ENCODE results near the gene YLPM1. TPM values are rescaled to one million over a fixed set of nuclear protein-coding genes. Genes with fewer than 3 reads are reported as not detected.
A peak's percentile ranks its signal among the peaks of the same experiment; 100 is the strongest.

YLPM1 gene
- polyA plus RNA-seq, 1 of the 3 experiments (the other 2 are of a cell fraction), result 14.0 TPM

DNA sequence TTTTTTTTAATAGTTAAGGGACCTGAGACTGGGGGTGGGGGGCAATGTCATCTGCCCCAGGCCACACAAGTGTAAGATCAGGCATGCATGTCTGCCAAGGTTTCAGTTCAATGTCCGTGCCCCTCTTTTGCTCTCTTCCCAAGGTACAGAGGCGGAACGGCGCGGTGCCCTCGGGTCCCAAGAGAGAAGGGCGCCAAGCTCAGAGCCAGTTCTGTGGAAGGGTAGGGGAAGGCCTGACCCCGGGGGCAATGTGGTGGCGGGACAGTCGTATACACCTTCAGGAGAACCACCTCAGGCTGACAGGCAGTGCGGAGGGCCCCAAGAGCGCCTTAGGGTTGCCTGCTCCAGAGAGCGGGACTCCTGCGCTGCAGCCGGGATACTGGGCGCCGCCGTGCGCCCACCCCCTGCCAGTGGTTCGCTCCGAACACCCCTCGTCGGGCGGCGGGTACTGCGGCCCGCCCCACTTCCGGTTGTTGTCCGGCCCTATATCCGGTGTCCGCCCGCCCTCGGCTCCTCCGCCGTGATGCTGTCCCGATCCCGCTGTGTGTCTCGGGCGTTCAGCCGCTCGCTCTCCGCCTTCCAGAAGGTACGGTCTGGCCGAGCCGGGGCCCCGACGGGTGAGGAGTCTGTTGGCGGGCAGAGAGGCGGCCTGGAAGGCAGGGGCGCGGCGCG is 118.5 kb downstream of the YLPM1 start, which contains the start of gene DLST (continued):
- TF ChIP-seq TAF1 (IDR thresholded peaks at IDR 0.05; ENCODE audit: borderline replicate concordance, low read depth, low read length) (peak; percentile 91), POLR2AphosphoS5 (IDR thresholded peaks at IDR 0.05; ENCODE audit: low read depth, low read length) (peak; percentile 97), MXI1 (IDR thresholded peaks at IDR 0.05; ENCODE audit: low read depth, low read length) (peak; percentile 43; the same call in 1 of the 2 replicates), USF1 (IDR thresholded peaks at IDR 0.05; ENCODE audit: borderline replicate concordance, low read depth) (no peak), SMC3 (IDR thresholded peaks at IDR 0.05; ENCODE audit: low read depth, low read length) (no peak), JUND (IDR thresholded peaks at IDR 0.05) (peak; percentile 20; the same call in 1 of the 2 replicates), TCF12 (IDR thresholded peaks at IDR 0.05) (0 out of 2 replicates have a peak, but pooled peaks have one; percentile 23), RFX5 (IDR thresholded peaks at IDR 0.05; ENCODE audit: low read length) (no peak)
- TF ChIP-seq, protein P1, sequence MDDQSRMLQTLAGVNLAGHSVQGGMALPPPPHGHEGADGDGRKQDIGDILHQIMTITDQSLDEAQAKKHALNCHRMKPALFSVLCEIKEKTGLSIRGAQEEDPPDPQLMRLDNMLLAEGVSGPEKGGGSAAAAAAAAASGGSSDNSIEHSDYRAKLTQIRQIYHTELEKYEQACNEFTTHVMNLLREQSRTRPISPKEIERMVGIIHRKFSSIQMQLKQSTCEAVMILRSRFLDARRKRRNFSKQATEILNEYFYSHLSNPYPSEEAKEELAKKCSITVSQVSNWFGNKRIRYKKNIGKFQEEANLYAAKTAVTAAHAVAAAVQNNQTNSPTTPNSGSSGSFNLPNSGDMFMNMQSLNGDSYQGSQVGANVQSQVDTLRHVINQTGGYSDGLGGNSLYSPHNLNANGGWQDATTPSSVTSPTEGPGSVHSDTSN (IDR thresholded peaks at IDR 0.05), result 0 out of 2 replicates have a peak, but pooled peaks have one; percentile 20
- TF ChIP-seq, protein P2, sequence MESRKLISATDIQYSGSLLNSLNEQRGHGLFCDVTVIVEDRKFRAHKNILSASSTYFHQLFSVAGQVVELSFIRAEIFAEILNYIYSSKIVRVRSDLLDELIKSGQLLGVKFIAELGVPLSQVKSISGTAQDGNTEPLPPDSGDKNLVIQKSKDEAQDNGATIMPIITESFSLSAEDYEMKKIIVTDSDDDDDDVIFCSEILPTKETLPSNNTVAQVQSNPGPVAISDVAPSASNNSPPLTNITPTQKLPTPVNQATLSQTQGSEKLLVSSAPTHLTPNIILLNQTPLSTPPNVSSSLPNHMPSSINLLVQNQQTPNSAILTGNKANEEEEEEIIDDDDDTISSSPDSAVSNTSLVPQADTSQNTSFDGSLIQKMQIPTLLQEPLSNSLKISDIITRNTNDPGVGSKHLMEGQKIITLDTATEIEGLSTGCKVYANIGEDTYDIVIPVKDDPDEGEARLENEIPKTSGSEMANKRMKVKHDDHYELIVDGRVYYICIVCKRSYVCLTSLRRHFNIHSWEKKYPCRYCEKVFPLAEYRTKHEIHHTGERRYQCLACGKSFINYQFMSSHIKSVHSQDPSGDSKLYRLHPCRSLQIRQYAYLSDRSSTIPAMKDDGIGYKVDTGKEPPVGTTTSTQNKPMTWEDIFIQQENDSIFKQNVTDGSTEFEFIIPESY (IDR thresholded peaks at IDR 0.05; ENCODE audit: borderline replicate concordance, low read depth), result no peak

- H3K27ac ChIP-seq (ENCODE audit: low read depth in 2 of 2, low read length in 1 of 2), result peak overlapping the region; percentile 80 to 88
- H3K9me3 ChIP-seq, result no peaks in the 10 kb centered on the region
- POLR2A ChIA-PET, result interaction anchor here (0.9 to 1.2 kb wide), 3 partner anchors 11 to 23 kb away, joined by 3 read pairs; no protein-coding TSS in a partner anchor
- TF ChIP-seq GABPA (IDR thresholded peaks at IDR 0.05; ENCODE audit: low read depth), result no peak
- TF ChIP-seq RCOR1 (IDR thresholded peaks at IDR 0.05; ENCODE audit: low read length), result no peak
- H3K9ac ChIP-seq, result peak overlapping the region; percentile 94
- peaks cover 0 to 21% of the 10 kb centered on the region in 2 experiments; a peak in 2 of 4 replicates for H3K4me1 ChIP-seq (ENCODE audit: control insufficient read depth in 1 of 2, insufficient read depth in 2 of 2, low read depth in 1 of 2, low read length in 1 of 2)
- H3K9me2 ChIP-seq, result no peaks in the 10 kb centered on the region
- peaks cover 19% of the 10 kb centered on the region for H3F3A ChIP-seq (replicated peaks; ENCODE audit: insufficient read depth)
- H3K27me3 ChIP-seq (ENCODE audit: insufficient read depth), result no peaks in the 10 kb centered on the region
- H3K79me2 ChIP-seq (ENCODE audit: insufficient read depth), result peaks cover 56% of the 10 kb centered on the region
- WGBS (ENCODE audit: low lambda C conversion rate), result 2% methylated on average over 24 of the region's 49 CpGs
- H3K4me3 ChIP-seq (ENCODE audit: low read depth in 2 of 2, low read length in 1 of 2), result peak overlapping the region; percentile 86 to 92
- H2AFZ ChIP-seq (ENCODE audit: low read depth), result peak overlapping the region; percentile 99
- DNase-seq, result peak; percentile 29
- H3K36me3 ChIP-seq (replicated peaks in 1 of 2; ENCODE audit: control insufficient read depth in 1 of 2, insufficient read depth in 2 of 2, low read length in 1 of 2), result peaks cover 8% of the 10 kb centered on the region in 2 experiments
- peaks cover 52% of the 10 kb centered on the region for H4K20me1 ChIP-seq (ENCODE audit: insufficient read depth)
- peak overlapping the region; percentile 98 for H3K4me2 ChIP-seq
- CTCF ChIA-PET, result interaction anchor here (0.9 to 17.2 kb wide), 8 partner anchors 15 to 424 kb away, joined by 3 to 134 read pairs (median 3); no protein-coding TSS in a partner anchor
Observed at GRCh38 chr14:74882103-74882920, 119.2 kb downstream of the YLPM1 start.

Other genes with a start within 250 kb of the YLPM1 start
- gene LTBP2, start 151.1 kb upstream of the YLPM1 start, polyA plus RNA-seq (2012; rRNA removed), result 34.4 and 58.8 TPM in 2 replicates
- gene AREL1, start 50.2 kb upstream of the YLPM1 start, polyA plus RNA-seq (2012; rRNA removed), result 35.1 and 50.8 TPM in 2 replicates
- 42.6 and 56.7 TPM in 2 replicates for gene FCF1, start 50.2 kb upstream of the YLPM1 start, polyA plus RNA-seq (2012; rRNA removed)
- not detected in 2 replicates for gene PROX2, start 112.8 kb downstream of the YLPM1 start, polyA plus RNA-seq (2012; rRNA removed)
- gene DLST, start 118.6 kb downstream of the YLPM1 start, polyA plus RNA-seq (2012; rRNA removed), result 92.3 and 117 TPM in 2 replicates
- 2.5 and 4.4 TPM in 2 replicates for gene RPS6KL1, start 159.9 kb downstream of the YLPM1 start, polyA plus RNA-seq (2012; rRNA removed)
- 2.3 and 4.4 TPM in 2 replicates for gene PGF, start 192.3 kb downstream of the YLPM1 start, polyA plus RNA-seq (2012; rRNA removed)
- 111 and 125 TPM in 2 replicates for gene EIF2B2, start 239.6 kb downstream of the YLPM1 start, polyA plus RNA-seq (2012; rRNA removed)